ENCODE results near the gene NOC2L.
"Not testable (repeated sequence)": the region's sequence is repeated elsewhere in the genome, so short reads cannot be mapped to it uniquely, and the experiment has no call there.

The NOC2L gene

DNA sequence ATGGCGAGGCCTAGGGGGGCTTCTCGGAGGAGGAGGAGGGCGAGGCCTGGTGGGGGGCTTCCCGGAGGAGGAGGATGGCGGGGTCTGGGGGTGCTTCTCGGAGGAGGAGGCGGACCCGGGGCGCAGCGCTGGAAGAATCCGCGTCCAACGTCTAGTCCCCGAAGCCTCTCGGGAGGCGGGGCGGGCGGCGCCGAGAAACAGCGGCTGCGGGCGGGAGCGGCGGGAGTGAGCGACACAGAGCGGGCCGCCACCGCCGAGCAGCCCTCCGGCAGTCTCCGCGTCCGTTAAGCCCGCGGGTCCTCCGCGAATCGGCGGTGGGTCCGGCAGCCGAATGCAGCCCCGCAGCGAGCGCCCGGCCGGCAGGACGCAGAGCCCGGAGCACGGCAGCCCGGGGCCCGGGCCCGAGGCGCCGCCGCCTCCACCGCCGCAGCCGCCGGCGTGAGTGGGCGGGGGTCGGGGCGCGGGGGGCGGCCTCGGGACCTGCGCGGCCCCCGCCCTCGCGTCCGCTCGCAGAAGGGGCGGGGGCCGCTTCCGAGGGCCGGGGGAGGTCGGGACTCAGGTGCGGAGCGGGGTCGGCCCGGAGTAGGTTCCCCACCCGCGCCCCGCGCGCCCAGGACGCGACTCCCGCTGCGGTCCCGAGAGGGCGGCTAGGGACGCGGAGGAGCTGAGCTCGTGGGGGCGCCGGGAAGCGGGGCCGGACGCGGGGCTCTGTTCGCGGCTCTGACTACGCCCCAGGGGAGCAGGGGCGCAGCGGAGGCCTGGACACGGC is 1.5 kb upstream of the NOC2L start, which contains the start of gene KLHL17:
Gene KLHL17, plus strand, starts transcription at position 222 of the 769 bp plus-strand sequence. Its CDS starts 110 bp downstream, at position 332.
- peak in 1 of 2 experiments; percentile 28 for DNase-seq

DNA sequence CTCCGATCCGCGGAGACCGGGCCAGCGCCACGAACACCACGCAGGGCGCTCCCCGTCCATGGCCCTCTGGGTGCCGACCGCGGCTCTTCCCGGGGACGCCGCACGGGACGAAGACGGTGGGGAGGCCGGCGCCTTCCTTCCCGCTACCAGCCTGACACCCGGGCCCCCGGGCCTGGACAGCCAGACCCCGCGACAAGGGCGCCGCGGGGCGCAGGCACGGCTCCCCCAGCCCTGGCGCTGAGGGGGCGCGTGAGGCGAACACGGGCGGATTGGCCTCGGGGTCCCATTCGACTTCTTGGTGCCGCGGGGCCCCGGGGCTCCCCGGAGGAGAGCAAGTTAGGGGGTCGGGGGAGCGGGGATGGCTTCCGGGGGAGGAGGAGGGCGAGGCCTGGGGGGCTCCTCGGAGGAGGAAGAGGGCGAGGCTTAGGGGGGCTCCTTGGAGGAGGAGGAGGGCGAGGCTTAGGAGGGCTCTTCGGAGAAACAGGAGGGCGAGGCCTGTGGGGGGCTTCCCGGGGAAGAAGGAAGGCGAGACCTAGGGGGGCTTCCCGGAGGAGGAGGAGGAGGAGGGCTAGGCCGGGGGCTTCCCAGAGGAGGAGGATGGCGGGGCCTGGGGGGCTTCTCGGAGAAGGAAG is 791 bp upstream of the NOC2L start:
- DNase-seq, result no peak

DNA sequence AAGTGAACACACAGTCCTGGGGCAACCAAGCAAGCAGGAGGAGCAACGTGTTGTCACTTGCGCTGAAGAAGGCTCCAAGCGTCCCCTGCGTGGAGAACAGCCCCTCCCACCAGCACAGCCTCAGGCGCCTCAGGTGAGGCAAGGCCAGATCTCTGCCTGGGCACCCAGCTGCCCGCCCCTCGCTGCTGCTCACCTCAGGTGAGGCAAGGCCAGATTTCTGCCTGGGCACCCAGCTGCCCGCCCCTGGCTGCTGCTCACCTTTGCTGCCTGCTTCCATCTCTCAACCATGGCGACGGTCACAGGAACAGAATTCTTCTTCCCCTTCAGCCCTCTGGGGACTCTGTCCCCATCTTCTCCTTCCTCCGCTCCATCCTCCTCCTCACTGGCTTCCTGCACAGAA is 2.4 kb downstream of the NOC2L start:
- no peak for DNase-seq

DNA sequence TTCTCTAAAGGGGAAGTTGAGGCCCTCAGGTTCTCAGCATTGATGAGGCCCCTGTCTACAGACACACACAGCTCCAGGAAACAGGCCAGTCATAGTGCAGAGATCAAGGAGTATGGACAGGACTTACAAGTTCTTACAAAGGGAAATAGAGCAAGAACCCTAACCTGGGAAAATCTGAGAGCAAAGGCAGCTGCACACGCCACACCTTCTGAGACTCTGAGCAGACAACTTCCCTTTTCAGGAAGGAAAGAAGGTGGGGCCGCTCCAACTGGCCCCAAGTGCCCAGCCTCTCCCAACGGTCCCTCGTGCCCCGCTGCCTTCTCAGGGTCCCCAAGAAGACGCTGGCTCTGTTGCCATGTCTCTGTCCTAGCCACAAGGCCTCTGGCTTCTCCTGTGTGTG is 3.6 kb downstream of the NOC2L start:
- no peak for DNase-seq

DNA sequence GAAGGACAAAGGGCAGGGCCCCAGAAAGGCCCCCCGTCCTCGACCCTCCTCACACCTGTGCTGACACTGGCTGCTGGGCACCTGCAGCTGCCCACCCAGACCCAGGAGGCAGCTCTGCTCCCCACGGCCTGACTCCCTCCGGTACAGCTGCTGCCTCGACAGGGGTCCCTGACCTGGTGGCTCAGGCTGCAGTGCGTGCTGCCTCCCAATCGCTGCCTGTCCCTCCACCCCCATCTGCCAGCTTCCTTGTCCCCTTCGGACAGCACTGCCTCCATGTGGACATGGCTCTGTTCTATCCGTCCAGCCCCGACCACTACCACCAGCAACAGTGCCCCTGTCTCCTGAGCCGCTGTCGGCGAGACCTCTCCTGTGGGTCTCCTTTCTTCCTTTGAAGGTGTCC is 4.1 kb downstream of the NOC2L start:
- no peak for DNase-seq

DNA sequence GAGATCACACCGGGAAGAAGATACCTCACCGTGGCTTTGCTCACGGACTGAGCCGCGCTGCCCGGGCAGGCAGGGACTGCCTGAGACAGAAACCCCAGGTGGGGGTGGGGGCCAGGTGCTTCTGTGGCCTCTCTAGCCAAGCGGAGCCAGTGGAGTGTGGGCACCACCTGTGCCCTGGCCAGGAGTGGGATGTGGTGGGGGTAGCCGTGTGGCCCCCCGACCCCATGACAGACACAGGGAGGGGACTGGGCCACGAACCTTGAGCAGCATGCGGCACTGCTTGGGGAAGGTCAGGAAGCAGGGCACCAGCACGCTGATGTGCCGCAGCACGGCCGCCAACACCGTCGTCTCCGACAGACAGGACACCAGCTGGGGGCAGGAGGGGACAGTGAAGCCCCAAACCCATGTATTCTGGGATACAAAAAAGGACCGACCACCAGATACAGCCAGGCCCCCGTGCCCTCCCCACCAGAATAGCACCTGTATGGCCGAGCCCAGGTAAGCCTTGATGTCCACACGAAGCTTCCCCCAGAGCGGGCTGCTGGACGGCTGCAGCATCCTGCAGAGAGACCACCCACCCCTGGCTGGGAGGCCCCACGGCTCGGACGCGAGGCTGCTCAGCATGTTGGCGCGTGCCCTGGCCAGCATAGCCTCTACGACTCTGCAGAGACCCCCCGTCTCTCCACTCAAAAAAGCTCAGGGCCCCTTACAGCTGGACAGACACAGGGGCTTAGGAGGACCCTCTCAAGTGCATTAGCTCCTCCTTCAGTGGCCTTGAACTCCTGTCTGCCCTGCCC is 5.3 kb downstream of the NOC2L start:
- no peak for DNase-seq

DNA sequence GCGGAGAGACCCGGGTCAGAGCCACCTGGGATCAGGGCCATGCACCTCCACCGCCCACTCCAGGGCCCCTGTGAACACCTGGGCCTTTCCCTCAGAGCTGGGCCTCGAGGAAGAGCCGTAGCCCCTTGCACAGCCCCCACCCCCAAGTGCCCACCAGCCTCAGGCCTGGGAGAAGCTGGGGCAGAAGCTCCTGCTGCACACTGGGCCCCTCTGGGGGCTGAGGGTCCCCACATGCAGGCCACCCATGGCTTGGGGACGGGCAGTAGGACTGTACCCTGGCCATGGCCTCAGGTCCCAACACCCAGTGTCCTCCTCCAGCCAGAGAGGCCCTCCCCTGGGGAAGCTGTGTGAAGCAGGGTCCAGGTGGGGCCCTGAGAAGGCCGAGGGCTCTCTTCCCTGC is 6.5 kb downstream of the NOC2L start:
- DNase-seq, result no peak

DNA sequence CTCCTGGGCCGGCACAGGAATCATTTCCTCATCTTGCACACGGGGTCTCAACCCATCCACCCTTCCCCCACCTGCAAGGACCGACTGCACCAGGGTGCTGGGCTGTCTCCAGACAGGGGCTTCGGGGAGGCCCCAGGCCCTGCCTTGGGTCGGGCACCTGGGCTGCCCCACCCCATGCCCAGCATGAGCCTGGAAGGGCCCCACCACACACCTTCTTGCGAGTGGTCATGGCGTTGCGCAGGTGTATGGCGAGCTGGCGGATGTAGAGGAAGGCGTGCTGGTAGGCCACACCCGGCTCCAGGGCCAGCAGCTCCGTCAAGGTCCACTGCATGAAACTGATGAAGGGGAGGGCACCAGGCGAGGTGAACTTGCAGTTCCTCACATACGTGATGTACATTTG is 6.9 kb downstream of the NOC2L start:
- DNase-seq, result no peak

DNA sequence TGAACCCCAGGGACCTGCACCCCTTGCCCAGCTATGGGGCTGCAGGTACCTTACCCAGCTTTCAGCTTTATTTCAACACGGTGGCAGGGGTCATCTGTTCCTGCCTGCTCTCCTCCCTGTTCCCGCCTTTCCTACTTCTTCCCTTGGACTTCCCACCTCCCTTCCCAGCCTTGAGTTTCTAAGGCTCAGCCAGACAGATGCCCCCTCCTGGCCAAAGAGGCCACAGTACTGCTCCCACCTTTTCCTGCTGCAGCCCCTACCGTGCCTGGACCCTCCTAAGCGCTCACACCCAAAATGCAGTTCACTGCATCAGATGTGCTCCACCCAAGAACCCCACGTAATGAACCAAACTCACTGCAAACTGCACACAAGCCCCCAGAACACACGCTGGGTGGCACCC is 7.7 kb downstream of the NOC2L start:
- DNase-seq, result peak in 1 of 2 experiments; percentile 13

DNA sequence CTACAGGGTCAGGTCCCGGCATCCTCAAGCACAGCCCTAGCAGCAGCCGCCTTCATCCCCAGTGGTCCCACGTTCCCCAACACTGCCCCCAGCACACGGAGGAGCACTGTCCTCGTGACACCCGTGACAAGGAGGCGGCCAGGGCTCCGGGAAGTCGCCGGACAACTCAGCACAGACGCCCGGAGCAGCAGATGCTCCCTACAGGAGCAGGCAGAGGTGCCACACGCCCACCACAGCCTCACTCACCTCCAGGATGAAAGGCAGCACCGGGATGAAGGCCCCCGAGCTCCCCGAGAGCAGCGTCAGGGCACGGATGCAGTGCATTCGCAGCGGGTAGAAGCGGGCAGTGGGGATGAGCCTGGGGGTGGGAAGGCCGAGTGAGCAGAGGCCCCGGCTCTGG is 8.2 kb downstream of the NOC2L start:
- no peak for DNase-seq

DNA sequence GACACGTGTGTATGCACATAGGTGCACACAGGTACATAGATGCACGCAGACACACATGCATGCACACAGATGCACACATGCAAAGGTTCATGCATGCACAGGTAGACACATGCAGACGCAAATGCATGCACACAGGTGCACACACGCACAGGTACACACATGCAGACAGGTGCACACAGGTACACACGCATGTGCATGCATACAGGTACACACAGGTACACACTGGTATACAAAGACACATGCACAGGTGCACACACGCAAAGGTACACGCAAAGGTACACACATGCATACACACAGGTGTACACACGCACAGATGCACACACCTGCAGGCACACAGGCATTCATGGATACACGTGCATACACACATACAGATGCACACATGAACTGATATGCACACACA is 8.8 kb downstream of the NOC2L start:
- DNase-seq, result no peak

DNA sequence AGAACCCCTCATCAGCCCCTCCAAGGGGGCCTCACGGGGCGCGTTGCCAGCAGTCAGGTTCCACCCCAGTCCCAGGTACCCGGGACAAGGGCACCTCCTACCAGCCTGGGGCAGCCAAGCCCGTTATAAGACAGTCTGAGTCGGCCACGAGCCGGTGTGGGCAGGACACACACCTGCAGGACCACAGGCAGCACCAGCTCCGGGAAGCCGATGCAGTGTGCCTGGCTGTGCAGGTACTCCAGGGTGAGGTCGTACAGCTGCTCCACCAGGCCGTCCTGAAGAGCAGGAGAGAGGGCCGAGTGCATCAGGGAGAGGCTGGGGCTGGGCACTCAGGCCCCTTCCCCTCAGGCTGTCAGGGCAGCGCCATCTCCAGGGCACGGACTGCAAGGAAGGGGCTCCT is 11.1 kb downstream of the NOC2L start:
- no peak for DNase-seq

DNA sequence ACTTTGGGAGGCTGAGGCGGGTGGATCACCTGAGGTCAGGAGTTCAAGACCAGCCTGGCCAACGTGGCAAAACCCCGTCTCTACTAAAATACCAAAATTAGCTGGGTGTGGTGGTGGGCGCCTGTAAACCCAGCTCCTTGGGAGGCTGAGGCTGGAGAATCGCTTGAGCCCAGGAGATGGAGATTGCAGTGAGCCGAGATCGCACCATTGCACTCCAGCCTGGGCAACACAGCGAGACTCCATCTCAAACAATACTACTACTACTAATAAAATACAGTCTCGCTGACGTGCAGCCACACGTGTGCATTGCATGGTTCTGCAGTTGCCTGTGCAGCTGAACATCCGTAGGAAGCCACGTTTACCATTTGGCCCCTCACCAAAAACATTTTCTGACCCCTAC is 12.2 kb downstream of the NOC2L start:
- DNase-seq, result not testable (repeated sequence)

DNA sequence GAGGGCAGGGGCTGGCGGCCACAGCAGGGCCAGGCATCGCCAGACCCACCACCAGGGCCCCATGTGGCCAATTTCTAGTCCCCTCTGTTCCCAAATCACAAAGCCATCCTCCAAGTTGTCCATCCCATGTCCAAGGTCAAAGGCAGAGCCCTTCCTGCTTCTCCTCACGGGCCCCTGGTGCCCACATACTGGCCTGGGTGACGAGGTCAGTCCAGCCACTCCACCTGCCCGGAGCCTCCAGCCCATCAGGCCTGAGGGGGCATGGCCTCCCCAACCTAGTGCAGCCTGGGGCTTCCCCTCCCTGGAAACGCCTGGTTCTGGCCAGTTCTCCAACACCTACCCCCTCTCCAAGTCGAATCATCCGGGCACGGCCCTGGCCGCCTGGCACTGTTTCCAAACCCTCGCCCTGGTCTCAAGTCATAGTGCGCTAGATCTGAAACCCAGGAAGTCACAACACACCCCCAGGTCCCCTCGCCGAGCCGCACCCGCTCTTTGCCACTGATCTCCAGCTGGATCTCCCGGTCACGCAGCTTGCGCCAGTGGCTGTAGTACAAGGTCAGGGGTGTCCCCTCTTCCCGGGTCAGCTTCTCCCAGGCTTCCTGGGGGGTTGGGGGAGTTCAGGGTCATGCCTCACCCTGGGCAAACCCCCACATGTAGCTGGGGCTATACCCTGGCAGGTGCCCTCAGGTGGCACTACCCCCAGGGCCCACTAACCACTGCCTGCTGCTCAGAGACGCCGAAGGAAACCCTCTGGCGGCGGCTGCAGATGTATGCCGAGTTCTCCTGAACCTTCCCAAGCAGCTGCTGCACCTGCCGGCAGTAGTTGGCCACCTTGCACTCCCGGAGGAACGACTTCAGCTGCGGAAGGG is 13.1 kb downstream of the NOC2L start:
- DNase-seq, result no peak

DNA sequence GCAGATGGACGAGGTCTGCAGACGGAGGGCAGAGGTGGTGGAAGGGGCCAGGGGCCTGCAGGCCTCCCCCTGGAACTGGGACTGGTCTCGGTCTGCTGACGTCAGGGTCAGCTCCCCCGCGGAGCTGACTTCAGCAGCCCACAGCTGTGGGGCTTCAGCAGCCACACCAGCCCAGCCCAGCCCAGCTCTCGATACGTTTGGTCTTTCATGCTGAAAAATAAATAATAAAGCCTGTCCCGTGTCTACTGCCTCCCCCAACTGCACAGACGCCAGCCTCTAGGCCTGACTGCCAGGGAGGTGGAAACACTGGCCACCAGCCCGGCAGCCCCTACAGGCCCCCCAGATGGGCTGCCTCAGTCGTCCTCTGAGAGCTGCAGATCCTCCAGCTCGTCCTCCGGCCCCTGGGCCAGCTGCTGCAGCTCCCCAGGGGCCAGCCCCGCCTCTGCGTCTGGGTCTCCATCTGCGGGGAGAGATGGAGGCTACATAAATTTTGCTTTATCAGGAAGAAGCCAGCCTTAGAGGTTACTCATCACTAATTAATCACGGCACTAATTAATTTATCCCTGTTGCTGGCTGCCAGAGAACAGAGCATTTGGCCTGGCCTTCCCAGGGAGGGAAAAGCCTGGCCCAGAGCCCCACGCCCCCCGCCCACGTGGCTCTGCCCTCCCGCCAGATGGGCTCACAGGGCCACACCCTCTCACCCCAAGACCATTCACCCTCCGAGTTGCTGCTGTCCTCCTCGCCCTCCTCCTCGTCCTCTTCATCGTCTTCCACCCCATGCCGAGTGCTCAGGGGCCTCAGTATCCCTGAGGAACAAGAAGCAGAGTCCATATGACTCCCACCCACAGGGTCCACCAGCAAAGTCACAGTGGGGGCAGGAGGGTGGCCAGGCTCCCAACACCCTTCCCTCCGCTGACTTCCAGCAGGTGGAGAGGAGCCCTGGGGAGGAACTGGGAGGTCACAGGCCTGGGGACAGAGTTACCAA is 14.4 kb downstream of the NOC2L start:
- no peak for DNase-seq

DNA sequence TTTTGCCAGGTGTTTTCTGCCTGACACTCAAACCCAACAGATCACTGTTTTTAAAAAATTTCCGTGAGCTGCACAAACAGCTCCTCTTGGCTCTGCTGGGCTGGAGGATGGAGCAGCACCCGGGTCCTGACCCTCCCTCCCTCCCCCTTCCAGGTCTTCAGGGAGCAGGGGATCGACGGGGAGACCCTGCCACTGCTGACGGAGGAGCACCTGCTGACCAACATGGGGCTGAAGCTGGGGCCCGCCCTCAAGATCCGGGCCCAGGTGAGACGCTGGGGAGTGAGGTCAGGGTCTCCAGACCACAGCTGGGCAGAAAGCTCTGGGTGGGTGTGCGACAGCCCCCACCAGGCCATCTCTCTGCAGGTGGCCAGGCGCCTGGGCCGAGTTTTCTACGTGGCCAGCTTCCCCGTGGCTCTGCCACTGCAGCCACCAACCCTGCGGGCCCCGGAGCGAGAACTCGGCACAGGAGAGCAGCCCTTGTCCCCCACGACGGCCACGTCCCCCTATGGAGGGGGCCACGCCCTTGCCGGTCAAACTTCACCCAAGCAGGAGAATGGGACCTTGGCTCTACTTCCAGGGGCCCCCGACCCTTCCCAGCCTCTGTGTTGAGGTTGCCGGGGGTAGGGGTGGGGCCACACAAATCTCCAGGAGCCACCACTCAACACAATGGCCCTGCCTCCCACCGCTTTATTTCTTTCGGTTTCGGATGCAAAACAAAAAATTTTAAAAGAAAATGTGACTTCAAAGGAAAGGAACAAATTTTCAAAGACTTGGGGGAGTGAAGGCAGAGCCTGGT is 15.3 kb downstream of the NOC2L start:
- DNase-seq, result no peak

DNA sequence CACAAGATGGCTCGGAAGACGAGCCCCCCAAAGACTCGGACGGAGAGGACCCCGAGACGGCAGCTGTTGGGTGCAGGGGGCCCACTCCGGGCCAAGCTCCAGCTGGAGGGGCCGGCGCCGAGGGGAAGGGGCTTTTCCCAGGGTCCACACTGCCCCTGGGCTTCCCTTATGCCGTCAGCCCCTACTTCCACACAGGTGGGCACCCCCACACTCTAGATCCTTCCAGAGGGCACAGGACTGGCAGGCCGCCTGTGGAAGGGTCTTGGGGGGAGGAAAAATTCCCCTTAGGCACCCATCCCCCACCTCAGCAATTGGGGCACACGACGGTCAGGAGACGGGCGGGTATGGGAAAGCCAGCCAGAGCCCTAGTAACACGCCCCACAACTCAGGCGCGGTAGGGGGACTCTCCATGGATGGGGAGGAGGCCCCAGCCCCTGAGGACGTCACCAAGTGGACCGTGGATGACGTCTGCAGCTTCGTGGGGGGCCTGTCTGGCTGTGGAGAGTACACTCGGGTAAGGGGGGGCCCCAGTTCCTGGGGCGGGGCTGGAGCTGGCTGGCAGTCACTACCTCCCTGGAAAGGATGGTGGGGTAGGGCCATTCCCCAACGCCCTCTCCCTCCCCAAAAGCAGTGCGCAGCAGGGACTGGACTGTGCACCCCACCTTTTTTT is 16.1 kb downstream of the NOC2L start:
- no peak for DNase-seq

DNA sequence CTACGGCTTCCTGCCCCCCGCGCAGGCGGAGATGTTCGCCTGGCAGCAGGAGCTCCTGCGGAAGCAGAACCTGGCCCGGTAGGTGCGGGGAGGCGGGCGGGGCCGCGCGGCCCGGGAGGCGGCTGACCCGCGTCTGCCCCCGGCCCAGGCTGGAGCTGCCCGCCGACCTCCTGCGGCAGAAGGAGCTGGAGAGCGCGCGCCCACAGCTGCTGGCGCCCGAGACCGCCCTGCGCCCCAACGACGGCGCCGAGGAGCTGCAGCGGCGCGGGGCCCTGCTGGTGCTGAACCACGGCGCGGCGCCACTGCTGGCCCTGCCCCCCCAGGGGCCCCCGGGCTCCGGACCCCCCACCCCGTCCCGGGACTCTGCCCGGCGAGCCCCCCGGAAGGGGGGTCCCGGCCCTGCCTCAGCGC is 16.6 kb downstream of the NOC2L start:
- no peak for DNase-seq

DNA sequence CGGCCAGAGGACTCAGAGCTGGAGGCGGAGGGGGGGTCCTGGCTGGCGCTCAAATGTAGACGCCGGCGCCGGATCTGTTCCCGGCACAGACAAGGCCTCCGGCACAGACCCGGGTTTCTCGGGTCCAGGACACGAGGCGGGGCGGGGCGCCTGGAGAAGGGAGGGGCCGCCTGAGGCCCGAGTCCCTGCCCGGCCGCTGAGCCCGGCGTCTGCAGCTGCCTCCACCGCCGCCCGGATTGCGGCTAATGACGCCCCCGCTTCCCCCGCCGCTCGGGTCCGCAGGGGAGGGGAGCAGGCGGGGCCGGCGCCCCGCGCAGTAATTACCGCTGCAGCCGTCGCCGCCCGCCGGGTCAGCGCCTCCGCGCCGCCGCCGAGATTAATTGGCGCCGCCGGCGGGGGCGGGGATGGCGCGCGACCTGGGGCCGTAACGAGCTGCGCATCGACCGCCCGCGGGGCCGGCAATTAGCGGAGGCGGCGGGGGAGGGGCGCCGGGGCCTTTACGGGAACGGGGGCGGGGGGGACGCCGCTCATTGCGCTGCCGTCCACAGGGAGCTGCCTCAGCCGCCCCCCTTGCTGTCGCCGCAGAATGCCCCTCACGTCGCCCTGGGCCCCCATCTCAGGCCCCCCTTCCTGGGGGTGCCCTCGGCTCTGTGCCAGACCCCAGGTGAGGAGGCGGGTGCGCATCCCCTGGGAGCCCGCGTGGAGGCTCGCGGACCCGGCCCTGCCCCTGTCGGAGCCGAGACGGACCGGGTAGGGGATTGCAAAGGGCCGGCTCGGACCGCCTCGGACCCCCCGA is 17.3 kb downstream of the NOC2L start:
- DNase-seq, result peak in 1 of 2 experiments; percentile 20
